ENCODE measurements around the gene HFM1.
"Not testable (repeated sequence)": the region's sequence is repeated elsewhere in the genome, so short reads cannot be mapped to it uniquely, and the experiment has no call there.

HFM1 gene, protein sequence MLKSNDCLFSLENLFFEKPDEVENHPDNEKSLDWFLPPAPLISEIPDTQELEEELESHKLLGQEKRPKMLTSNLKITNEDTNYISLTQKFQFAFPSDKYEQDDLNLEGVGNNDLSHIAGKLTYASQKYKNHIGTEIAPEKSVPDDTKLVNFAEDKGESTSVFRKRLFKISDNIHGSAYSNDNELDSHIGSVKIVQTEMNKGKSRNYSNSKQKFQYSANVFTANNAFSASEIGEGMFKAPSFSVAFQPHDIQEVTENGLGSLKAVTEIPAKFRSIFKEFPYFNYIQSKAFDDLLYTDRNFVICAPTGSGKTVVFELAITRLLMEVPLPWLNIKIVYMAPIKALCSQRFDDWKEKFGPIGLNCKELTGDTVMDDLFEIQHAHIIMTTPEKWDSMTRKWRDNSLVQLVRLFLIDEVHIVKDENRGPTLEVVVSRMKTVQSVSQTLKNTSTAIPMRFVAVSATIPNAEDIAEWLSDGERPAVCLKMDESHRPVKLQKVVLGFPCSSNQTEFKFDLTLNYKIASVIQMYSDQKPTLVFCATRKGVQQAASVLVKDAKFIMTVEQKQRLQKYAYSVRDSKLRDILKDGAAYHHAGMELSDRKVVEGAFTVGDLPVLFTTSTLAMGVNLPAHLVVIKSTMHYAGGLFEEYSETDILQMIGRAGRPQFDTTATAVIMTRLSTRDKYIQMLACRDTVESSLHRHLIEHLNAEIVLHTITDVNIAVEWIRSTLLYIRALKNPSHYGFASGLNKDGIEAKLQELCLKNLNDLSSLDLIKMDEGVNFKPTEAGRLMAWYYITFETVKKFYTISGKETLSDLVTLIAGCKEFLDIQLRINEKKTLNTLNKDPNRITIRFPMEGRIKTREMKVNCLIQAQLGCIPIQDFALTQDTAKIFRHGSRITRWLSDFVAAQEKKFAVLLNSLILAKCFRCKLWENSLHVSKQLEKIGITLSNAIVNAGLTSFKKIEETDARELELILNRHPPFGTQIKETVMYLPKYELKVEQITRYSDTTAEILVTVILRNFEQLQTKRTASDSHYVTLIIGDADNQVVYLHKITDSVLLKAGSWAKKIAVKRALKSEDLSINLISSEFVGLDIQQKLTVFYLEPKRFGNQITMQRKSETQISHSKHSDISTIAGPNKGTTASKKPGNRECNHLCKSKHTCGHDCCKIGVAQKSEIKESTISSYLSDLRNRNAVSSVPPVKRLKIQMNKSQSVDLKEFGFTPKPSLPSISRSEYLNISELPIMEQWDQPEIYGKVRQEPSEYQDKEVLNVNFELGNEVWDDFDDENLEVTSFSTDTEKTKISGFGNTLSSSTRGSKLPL (N-terminal part only)

DNA sequence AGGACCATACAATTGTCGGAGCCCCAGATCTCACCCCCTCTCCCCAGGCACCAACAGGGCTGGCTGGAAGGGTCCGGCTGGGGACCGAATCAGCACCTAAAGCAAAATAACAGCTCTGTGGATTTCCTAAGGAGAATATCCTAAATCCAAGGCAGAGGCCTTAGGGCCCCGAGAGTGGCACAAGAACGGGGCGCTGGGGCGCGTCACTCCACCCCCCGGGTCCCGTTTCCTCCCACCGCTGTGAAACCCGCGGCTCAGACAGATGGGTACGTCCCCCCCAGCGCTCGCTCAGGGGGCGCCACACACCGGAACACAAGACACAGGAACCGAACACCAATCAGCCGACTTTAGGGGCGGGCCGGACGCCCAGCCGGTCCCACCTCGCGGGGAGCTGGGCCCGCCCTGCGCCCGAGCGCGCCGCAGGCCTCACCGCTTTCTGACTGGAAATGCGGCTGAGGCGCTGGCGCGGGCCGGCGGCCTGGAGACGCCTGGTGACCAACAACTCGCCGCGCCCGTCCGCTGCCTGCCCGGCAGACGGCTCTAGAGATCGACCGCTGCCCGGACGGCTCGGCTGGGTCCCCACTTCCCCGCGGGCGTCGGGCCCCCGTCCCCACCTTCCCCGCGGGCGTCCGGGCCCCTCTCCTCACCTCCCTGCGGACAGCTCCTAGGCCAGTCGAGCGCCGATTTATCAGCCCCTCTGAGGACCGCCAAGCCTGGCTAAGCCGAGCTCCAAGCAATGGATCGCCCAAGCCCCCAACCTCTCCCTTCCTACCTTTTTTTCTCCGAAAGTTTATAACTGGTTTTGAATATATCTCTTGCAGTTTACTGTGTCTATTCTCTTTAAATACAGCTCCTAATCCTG lies at the start of gene HFM1:
HFM1 (minus strand) TSS at position 687 of the 862 bp plus-strand sequence. CDS start 3,755 bp downstream, outside the sequence.
- peak in 1 of 2 donors; percentile 29 for DNase-seq (ENCODE audit: low read depth in 1 of 2, low spot score in 1 of 2)

DNA sequence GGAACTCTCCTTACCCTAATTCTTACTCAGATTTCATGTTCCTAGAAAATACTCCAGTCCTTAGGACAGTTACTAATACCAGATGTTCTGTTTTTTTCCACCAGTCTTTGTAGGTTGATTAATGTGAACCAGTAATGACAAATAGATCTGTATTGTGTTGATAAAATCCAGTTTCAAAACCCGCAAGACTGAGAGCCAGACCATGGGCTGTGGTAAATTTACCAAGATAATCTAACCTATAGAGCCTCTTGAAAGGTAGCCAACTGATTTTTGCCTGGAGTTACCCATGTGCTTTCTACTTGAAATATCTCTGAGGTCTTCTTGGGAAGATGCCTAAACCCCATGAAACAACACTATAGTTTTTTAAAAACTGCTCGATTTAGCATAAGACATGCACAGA lies 49.5 kb upstream of the HFM1 start:
- no peak for DNase-seq (ENCODE audit: low read depth in 1 of 2, low spot score in 1 of 2)

DNA sequence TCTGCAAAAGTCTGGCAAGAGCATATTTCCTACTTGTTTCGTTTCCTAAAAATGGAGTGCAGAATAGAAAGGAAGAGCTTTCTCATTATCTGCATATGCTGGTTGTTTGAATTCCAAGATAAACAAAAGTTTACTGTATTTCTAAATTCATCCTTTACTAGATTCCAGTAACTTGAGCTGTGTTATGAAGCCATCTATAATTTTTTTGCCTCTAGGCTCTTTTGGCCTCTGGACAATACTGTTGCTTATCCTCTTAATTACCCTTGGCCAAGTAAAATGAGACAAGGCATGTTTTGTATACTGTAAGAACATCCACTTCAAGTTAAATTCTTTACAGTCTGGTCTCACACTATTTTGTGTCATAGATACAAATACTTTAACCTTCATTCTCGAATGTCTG lies 45.6 kb upstream of the HFM1 start:
- DNase-seq (ENCODE audit: low read depth in 1 of 2, low spot score in 1 of 2), result no peak

DNA sequence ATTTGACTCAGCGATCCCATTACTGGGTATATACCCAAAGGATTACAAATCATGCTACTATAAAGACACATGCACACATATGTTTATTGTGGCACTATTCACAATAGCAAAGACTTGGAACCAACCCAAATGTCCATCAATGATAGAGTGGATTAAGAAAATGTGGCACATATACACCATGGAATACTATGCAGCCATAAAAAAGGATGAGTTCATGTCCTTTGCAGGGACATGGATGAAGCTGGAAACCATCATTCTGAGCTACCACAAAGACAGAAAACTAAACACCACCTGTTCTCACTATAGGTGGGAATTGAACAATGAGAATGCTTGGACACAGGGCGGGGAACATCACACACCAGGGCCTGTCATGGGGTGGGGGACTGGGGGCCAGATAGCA lies 43.1 kb upstream of the HFM1 start:
- DNase-seq (ENCODE audit: low read depth in 1 of 2, low spot score in 1 of 2), result not testable (repeated sequence)

DNA sequence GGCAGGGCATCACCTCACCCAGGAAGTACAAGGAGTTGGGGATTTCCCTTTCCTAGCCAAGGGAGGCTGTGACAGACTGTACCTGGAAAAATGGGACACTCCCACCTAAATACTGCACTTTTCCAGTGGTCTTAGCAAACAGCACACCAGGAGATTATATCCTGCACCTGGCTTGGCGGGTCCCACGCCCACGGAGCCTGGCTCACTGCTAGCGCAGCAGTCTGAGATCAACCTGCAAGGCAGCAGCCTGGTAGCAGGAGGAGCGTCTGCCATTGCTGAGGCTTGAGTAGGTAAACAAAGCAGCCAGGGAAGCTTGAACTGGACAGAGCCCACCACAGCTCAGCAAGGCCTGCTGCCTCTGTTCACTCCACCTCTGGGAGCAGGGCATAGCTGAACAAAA lies 37.3 kb upstream of the HFM1 start:
- not testable (repeated sequence) for DNase-seq (ENCODE audit: low read depth in 1 of 2, low spot score in 1 of 2)

DNA sequence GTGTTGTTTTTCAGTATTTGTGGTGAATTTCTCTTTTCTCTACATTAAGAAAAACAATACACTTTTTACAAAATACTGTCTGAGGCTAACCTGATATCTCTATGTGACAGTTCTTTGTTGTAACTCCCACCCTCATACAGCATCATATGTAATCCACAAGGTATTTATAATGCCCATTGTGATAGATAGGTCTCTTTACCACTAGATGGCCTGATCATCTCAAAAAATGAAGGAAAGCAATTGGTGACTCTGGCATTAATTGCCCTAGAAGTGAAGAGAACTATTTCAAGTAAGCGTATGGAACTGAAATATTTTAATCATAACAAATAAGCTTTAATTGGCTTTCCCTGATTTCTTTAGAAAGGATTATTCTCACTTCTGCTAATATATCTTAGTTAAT lies 36.2 kb upstream of the HFM1 start:
- no peak for DNase-seq (ENCODE audit: low read depth in 1 of 2, low spot score in 1 of 2)

DNA sequence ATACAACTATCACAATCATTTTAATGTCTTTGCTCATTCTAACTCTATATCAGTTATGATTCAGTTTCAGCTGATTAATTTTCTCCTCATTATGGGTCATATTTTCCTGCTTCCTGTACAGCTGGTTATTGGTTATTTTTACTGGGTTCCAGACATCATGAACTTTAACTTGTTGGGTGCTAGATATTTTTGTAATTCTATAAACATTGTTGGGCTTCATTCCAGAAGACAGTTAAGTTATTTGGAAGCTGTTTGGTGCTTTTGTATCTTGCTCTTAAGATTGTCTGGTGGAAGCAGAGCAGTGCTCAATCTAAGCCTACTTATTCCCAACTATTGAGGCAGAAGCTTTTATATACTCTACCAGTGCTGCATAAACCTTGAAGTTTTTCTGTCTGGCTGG lies 34.4 kb upstream of the HFM1 start:
- DNase-seq (ENCODE audit: low read depth in 1 of 2, low spot score in 1 of 2), result no peak

DNA sequence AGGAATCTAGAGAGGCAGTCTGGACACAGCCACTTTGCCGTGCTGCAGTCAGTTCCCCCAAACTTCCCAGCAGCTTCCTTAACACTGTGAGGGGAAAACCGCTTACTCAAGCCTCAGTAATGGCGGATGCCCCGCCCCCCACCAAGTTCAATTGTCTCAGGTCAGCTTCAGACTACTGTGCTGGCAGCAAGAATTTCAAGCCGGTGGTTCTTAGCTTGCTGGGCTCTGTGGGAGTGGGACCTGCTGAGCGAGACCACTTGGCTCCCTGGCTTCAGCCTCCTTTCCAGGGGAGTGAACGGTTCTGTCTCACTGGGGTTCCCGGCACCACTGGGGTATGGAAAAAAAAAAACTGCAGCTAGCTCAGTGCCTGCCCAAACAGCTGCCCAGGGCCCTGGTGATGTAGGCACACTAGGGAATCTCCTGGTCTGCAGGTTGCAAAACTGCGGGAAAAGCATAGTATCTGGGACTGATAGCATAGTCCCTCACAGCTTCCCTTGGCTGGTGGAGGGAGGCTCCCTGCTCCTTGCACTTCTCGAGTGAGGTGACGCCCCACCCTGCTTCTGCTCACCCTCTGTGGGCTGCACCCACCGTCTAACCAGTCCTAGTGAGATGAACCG lies 23.7 kb upstream of the HFM1 start:
- no peak for DNase-seq (ENCODE audit: low read depth in 1 of 2, low spot score in 1 of 2)

DNA sequence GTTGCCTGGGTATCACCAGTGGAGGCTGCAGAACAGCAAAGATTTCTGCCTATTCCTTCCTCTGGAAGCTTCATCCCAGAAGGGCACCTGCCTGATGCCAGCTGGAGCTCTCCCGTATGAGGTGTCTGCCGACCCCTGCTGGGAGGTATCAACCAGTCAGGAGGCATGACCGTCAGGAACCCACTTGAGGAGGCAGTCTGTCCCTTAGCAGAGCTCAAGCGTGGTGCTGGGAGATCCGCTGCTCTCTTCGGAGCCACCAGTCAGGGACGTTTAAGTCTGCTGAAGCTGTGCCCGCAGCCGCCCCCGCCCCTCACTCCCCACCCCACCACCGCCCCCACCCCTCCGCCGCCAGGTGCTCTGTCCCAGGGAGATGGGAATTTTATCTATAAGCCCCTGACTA lies 23.1 kb upstream of the HFM1 start:
- no peak for DNase-seq (ENCODE audit: low read depth in 1 of 2, low spot score in 1 of 2)

DNA sequence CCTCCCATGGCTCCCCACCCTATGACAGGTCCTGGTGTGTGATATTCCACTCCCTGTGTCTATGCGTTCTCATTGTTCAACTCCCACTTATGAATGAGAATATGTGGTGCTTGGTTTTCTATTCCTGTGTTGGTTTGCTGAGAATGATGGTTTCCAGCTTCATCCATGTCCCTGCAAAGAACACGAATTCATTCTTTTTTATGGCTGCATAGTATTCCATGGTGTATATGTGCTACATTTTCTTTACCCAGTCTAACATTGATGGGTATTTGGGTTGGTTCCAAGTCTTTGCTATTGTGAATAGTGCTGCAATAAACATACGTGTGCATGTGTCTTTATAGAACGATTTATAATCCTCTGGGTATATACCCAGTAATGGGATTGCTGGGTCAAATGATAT lies 17.9 kb upstream of the HFM1 start:
- DNase-seq (ENCODE audit: low read depth in 1 of 2, low spot score in 1 of 2), result not testable (repeated sequence)

DNA sequence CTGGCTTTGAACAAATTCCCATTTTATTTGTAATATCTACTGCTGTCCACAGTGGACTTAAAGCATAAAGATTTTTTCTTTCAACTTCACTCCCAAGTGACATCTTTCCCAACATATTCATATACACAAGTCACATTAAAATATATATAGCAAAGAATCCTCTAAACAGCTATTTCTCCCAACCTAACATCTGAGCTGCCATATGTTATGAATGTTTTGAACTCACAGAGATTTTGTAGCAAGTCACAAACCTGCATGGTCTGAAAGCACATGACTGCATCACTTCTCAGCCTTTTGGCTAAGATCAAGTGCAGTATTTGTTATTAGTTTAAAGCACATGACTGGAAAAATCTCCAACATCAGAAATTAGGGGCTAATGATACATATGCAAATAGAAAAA lies 7.7 kb upstream of the HFM1 start:
- DNase-seq (ENCODE audit: low read depth in 1 of 2, low spot score in 1 of 2), result no peak

DNA sequence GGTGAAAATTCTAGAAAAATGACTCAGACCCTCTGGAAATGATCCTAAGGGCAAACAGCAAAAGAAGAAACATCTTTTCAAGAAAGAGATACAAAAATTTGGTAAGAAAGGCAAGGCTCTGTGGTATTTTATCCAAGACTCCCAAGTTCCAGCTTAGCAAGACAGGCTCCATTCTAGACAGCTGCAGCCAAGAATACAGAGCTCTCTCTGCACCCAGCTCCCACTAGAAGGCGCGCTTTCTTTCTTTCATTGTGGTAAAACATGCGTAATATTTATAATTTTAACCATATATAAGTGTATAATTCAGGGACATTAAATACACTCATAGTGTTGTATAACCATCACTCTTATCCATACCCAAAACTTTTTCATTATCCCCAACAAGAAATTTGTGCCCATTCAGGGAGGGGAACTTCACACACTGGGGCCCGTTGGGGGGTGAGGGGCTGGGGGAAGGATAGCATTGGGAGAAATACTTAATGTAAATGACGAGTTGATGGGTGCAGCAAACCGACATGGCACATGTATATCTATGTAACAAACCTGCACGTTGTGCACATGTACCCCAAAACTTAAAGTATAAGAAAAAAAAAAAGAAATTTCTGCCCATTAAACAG lies 2.2 kb upstream of the HFM1 start:
- no peak for DNase-seq (ENCODE audit: low read depth in 1 of 2, low spot score in 1 of 2)

DNA sequence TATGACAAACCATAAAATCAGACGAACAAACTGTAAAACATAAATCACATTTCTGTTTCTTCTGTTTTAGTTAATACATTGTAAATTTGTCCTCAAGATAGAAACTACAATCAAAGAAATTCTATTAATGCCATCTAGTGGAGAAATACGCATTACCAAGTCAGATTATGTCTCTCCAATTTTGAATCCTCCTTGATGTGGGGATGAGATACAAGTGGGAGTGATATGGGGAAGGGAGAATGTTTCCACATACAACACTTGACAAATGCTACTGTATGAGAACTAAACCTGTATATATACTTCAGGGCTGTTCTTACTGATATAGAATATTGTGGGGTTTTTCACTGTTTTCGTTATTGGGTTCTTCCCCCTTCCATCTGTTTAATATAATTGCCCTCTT lies 2.6 kb downstream of the HFM1 start:
- no peak for DNase-seq (ENCODE audit: low read depth in 1 of 2, low spot score in 1 of 2)

DNA sequence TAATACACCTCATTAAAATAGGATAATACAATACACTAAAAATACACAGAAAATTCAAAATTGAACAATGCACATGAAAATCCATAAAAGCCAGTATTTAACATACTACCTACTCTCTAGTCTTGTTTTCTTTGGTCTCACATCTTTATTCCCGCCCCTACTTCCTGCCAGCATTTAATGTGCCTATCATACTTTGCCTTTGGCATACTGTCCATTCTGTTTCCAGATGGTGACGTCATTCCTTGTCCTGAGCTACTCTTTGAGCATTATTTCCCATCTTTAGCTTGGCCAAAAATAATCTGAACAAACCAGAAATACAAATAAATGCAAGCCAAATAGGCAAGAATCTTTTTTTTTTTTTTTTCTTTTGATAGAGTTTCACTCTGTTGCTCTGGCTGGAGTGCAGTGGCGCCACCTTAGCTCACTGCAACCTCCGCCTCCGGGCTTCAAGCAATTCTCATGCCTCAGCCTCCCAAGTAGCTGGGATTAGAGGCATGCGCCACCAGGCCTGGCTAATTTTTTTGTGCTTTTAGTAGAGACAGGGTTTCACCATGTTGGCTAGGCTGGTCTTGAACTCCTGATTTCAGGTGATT lies 4.4 kb downstream of the HFM1 start:
- DNase-seq (ENCODE audit: low read depth in 1 of 2, low spot score in 1 of 2), result no peak

DNA sequence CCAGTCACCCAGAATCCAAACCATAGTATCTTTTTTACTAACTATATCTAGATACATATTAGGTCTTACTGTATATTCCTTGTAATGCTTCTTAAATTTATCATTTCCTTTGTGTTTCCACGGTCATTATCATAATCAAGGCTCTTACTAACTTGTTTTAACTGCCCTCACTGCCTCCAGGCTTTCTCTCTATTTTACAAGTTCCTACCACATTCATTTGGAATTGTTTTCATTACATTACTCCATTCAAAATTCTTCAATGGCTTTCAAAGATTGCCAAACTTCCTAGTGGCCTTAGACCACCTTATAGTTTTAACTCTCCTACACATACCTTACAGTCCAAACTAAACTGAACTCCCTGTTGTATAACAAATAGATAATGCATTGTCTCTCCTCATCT lies 6.3 kb downstream of the HFM1 start:
- no peak for DNase-seq (ENCODE audit: low read depth in 1 of 2, low spot score in 1 of 2)

DNA sequence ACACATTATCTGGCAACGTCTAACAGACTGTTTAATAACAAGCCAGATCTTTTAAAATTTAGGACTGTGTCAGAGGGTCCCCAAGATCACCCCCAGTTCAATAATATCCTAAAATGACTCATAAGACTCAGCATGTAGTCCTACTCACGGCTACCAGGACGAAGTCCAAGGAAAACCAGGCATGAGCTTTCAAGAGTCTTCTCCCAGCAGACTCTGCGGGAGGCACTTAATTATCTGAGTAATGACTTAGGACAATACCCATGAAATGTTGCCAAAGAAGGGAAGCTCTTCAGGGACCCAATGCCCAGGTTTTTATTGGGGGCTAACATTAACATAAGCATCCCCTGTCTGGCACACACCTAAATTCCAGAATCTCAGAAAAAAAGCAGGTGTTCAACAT lies 7.0 kb downstream of the HFM1 start:
- DNase-seq (ENCODE audit: low read depth in 1 of 2, low spot score in 1 of 2), result no peak

DNA sequence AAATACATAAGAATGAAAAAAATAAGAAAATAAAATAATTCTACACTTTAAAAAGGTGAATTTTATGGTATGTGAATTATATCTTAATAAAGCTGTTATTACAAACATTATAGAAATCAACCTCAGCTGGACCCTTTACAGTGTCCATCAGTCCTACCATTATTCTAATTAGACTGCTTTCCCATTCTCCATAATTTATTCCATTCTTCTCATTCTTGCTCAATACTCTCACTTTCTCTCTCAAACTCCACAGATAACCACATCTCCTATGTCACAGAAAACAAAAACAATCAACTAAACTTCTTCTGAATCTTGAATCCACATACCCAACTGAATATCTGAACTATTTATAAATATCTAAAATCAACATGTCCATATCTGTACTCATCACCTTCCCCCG lies 11.6 kb downstream of the HFM1 start:
- DNase-seq (ENCODE audit: low read depth in 1 of 2, low spot score in 1 of 2), result no peak

DNA sequence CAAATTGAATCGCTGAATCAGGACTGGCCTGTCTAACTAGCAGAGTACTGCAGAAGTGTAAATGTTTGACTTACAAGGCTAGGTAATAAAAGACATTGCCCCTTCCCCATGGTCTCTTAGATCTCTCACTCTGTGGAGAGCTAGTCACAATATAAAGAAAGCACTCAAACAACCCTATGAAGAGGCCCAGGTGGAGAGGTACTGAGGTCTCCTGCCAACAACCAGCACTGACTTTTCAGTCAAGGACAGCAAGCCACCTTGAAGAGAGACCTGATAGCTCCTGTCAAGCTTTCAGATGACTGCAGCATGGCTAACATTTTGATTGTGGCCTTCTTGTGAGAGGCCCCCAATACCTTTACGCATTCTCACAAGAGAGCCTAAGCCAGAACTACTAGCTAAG lies 18.5 kb downstream of the HFM1 start:
- DNase-seq (ENCODE audit: low read depth in 1 of 2, low spot score in 1 of 2), result no peak

DNA sequence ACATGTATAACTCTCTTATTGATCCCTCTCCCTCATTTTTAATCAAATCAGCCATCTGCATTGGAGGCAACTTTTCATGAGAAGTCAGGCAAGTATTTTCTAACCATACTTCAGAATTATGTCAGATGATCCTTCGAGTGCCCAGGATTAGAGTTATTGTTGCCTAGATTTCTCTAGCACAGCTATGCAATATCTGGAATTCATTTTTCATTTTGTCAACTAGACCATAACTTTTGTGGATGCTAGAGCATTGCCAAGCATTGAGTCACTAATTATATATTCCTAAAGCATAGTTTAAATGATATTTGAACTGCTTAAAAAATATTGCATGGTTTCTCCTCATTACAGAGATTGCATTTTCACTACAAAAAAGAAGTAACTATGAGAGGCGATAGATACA lies 21.2 kb downstream of the HFM1 start:
- DNase-seq (ENCODE audit: low read depth in 1 of 2, low spot score in 1 of 2), result no peak

Measured in activated CD4-positive, alpha-beta T cell treated with anti-CD3 and anti-CD28 coated beads, Interleukin-2, amount 50 U/mL, for 24 hours (primary cell).